GM12873 (cell line): ENCODE measurements around the gene CD164.

Experiments
- TF ChIP-seq, protein P1 (sequence below): IDR thresholded peaks from 2 replicates; pipeline ENCODE4 v1.5.1; 2012; ENCODE audit warnings: low read depth, mild to moderate bottlenecking, moderate library complexity, low read length, control low read depth; ENCODE audit not compliant: insufficient read depth; ENCODE audit errors: missing control alignments

The CD164 gene

GRCh38 chr6:109411034-109411433 is 28.8 kb upstream of the CD164 start:
- TF ChIP-seq, protein P1, sequence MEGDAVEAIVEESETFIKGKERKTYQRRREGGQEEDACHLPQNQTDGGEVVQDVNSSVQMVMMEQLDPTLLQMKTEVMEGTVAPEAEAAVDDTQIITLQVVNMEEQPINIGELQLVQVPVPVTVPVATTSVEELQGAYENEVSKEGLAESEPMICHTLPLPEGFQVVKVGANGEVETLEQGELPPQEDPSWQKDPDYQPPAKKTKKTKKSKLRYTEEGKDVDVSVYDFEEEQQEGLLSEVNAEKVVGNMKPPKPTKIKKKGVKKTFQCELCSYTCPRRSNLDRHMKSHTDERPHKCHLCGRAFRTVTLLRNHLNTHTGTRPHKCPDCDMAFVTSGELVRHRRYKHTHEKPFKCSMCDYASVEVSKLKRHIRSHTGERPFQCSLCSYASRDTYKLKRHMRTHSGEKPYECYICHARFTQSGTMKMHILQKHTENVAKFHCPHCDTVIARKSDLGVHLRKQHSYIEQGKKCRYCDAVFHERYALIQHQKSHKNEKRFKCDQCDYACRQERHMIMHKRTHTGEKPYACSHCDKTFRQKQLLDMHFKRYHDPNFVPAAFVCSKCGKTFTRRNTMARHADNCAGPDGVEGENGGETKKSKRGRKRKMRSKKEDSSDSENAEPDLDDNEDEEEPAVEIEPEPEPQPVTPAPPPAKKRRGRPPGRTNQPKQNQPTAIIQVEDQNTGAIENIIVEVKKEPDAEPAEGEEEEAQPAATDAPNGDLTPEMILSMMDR = no peak

- TF ChIP-seq, protein P1 = no peak
Observed at GRCh38 chr6:109406196-109406595, 23.9 kb upstream of the CD164 start.

- TF ChIP-seq, protein P1 = peak; percentile 33
Observed at GRCh38 chr6:109397020-109397419, 14.8 kb upstream of the CD164 start.

- TF ChIP-seq, protein P1 = no peak
Observed at GRCh38 chr6:109396046-109396718, 13.9 kb upstream of the CD164 start.

- TF ChIP-seq, protein P1 = no peak
Observed at GRCh38 chr6:109393886-109394281, 11.6 kb upstream of the CD164 start.

DNA sequence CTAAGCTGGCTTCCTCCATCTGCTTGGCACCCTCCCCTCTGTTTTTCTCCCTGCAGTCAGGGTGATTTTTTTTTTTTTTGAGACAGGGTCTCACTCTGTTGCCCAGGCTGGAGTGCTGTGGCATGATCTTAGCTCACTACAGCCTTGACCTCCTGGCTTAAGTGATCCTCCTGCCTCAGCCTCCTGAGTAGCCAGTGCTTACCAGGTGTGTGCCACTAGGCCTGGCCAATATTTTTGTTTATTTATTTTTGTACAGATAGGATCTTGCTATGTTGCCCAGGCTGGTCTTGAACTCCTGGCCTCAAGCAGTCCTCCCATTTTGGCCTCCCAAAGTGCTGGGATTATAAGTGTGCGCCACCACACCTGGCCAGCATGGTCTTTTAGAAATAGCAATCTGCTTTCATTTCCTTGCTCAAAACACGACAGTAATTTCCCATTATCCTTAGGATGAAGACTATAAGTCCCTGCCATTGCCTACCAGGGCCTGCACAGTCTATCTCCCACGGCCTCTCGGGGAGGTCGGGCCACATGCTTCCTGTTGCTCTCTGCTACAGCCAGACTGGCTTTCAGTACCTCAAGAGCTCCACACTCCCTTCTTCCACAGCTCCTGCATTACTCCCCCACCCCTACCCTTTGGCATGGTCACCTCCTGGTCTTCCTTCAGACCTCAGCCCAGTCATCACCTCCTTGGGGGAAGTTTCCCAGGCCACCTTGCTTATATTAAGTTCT is 11.1 kb upstream of the CD164 start:
- TF ChIP-seq, protein P1 = no peak

DNA sequence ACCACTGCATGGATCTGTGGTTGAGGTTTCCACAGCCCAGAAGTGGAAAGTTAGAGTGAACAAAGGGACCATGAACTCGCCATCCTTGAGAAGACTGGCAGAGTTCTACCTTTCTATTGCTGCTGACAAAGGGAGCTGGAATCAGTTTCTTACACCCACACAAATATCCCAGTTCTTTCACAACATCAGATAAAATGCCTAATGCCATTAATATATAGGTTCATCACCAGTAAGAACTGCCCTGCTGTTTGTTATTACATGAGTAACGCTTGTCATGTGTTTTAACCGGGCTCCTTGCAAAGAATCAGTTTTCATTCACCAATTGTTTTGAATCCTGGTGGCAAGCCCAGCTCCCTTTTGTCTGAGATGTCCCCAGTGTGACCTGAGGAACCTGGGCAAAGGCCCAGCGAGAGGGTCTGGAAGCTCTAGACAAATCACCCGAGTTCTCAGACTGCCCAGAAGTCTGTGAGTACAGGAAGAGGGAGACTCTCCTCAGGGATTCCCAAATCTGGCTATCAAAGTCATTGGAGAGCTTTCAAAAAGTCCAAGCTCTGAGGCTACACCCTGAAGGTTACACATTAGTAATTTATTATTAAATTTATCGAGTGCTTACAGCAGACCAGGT is 7.5 kb upstream of the CD164 start:
- TF ChIP-seq, protein P1 = no peak
